ENCODE results near the gene LIN28A.

The LIN28A gene

GRCh38 chr1:26470878-26471497 lies 60.4 kb downstream of the LIN28A start:
- Histone ChIP-seq H3K14ac (ENCODE audit: low read length in 2 of 2) (no peak overlapping the region), H3K9ac (ENCODE audit: low read length) (peak overlapping the region; percentile 65), H2BK120ac (ENCODE audit: low read depth, low read length) (no peak overlapping the region), H2AFZ (ENCODE audit: low read depth, low read length) (no peak overlapping the region), H3K4ac (ENCODE audit: low read depth in 1 of 2, low read length in 2 of 2) (no peak overlapping the region), H3K27me3 (ENCODE audit: control insufficient read depth in 1 of 2, insufficient read depth in 1 of 2, low read length in 2 of 2) (no peaks in the 10 kb centered on the region), H3K27ac (ENCODE audit: low read length, poor library complexity, severe bottlenecking) (no peak overlapping the region), H4K8ac (ENCODE audit: low read length) (no peak overlapping the region), H3K4me2 (ENCODE audit: low read length, poor library complexity, severe bottlenecking) (peak overlapping the region; percentile 77), H3K9me3 (ENCODE audit: control insufficient read depth, low read length) (no peaks in the 10 kb centered on the region), H3K4me1 (ENCODE audit: control insufficient read depth, insufficient read depth, low read depth, low read length) (peaks cover 14% of the 10 kb centered on the region), H3K18ac (ENCODE audit: low read depth in 1 of 2, low read length in 2 of 2) (no peak overlapping the region), H2BK12ac (ENCODE audit: low read length in 2 of 2) (no peak overlapping the region), H2BK15ac (ENCODE audit: low read depth, poor library complexity, severe bottlenecking) (peak overlapping the region; percentile 33), H2BK5ac (ENCODE audit: low read depth, low read length, poor library complexity, severe bottlenecking) (no peak overlapping the region), H3K36me3 (ENCODE audit: control insufficient read depth in 1 of 2, insufficient read depth in 2 of 2, low read depth in 1 of 2, low read length in 2 of 2) (peaks cover 26 to 54% of the 10 kb centered on the region in 2 experiments), H3K79me1 (replicated peaks; ENCODE audit: low read length, poor library complexity, severe bottlenecking) (peaks cover 12% of the 10 kb centered on the region), H3K4me3 (ENCODE audit: insufficient read depth in 1 of 2, low read depth in 1 of 2, low read length in 2 of 2) (peak overlapping the region in 1 of 2 experiments; percentile 82), H3K23ac (ENCODE audit: low read length in 2 of 2) (peak overlapping the region in 1 of 2 experiments; percentile 49), H4K91ac (ENCODE audit: low read length) (no peak overlapping the region), H2AK5ac (ENCODE audit: low read length, severe bottlenecking) (no peak overlapping the region)
- no peak for DNase-seq
- 60% methylated on average over 14 of the region's 14 CpGs for WGBS

- Histone ChIP-seq H3K36me3 (ENCODE audit: control insufficient read depth in 1 of 2, insufficient read depth in 2 of 2, low read depth in 1 of 2, low read length in 2 of 2) (peaks cover 22 to 54% of the 10 kb centered on the region in 2 experiments), H2BK5ac (ENCODE audit: low read depth, low read length, poor library complexity, severe bottlenecking) (no peak overlapping the region), H2BK15ac (ENCODE audit: low read depth, poor library complexity, severe bottlenecking) (no peak overlapping the region), H3K4me2 (ENCODE audit: low read length, poor library complexity, severe bottlenecking) (peak overlapping the region; percentile 77), H3K23ac (ENCODE audit: low read length in 2 of 2) (peak overlapping the region in 1 of 2 experiments; percentile 23), H3K27me3 (ENCODE audit: control insufficient read depth in 1 of 2, insufficient read depth in 1 of 2, low read length in 2 of 2) (no peaks in the 10 kb centered on the region), H3K14ac (ENCODE audit: low read length in 2 of 2) (peak overlapping the region in 1 of 2 experiments; percentile 78), H3K9ac (ENCODE audit: low read length) (peak overlapping the region; percentile 65), H4K8ac (ENCODE audit: low read length) (no peak overlapping the region), H2AFZ (ENCODE audit: low read depth, low read length) (no peak overlapping the region), H2AK5ac (ENCODE audit: low read length, severe bottlenecking) (no peak overlapping the region), H3K79me1 (replicated peaks; ENCODE audit: low read length, poor library complexity, severe bottlenecking) (peaks cover 9% of the 10 kb centered on the region), H2BK12ac (ENCODE audit: low read length in 2 of 2) (peak overlapping the region in 1 of 2 experiments; percentile 24), H3K18ac (ENCODE audit: low read depth in 1 of 2, low read length in 2 of 2) (peak overlapping the region; percentile 8 to 46), H3K4me1 (ENCODE audit: control insufficient read depth, insufficient read depth, low read depth, low read length) (peaks cover 14% of the 10 kb centered on the region), H3K4ac (ENCODE audit: low read depth in 1 of 2, low read length in 2 of 2) (peak overlapping the region in 1 of 2 experiments; percentile 47), H2BK120ac (ENCODE audit: low read depth, low read length) (no peak overlapping the region), H3K4me3 (ENCODE audit: insufficient read depth in 1 of 2, low read depth in 1 of 2, low read length in 2 of 2) (peak overlapping the region; percentile 51 to 82), H3K27ac (ENCODE audit: low read length, poor library complexity, severe bottlenecking) (peak overlapping the region; percentile 13), H4K91ac (ENCODE audit: low read length) (no peak overlapping the region), H3K9me3 (ENCODE audit: control insufficient read depth, low read length) (no peaks in the 10 kb centered on the region)
- peak; percentile 91 for DNase-seq
- 3% methylated on average over 37 of the region's 52 CpGs for WGBS
Observed at GRCh38 chr1:26471498-26472319, 61.1 kb downstream of the LIN28A start.

- peak within 1 kb of the TSS; percentile 78 to 100 for H3K14ac ChIP-seq (ENCODE audit: low read length in 2 of 2)
- no peaks in the 10 kb centered on the region for H3K27me3 ChIP-seq (ENCODE audit: control insufficient read depth in 1 of 2, insufficient read depth in 1 of 2, low read length in 2 of 2)
- peak within 1 kb of the TSS; percentile 99 to 100 for H3K4ac ChIP-seq (ENCODE audit: low read depth in 1 of 2, low read length in 2 of 2)
- H3K36me3 ChIP-seq (ENCODE audit: control insufficient read depth in 1 of 2, insufficient read depth in 2 of 2, low read depth in 1 of 2, low read length in 2 of 2): peaks cover 17 to 54% of the 10 kb centered on the region in 2 experiments
- peak within 1 kb of the TSS; percentile 100 for H4K91ac ChIP-seq (ENCODE audit: low read length)
- H3K18ac ChIP-seq (ENCODE audit: low read depth in 1 of 2, low read length in 2 of 2): peak within 1 kb of the TSS; percentile 99 to 100
- H3K4me3 ChIP-seq (ENCODE audit: insufficient read depth in 1 of 2, low read depth in 1 of 2, low read length in 2 of 2): peak within 1 kb of the TSS; percentile 88 to 99
- H2BK15ac ChIP-seq (ENCODE audit: low read depth, poor library complexity, severe bottlenecking): peak within 1 kb of the TSS; percentile 98
- peak within 1 kb of the TSS; percentile 69 for H3K27ac ChIP-seq (ENCODE audit: low read length, poor library complexity, severe bottlenecking)
- H2BK5ac ChIP-seq (ENCODE audit: low read depth, low read length, poor library complexity, severe bottlenecking): peak within 1 kb of the TSS; percentile 76
- peak within 1 kb of the TSS; percentile 98 for H4K8ac ChIP-seq (ENCODE audit: low read length)
- peak within 1 kb of the TSS; percentile 87 for H2BK120ac ChIP-seq (ENCODE audit: low read depth, low read length)
- no peaks in the 10 kb centered on the region for H3K9me3 ChIP-seq (ENCODE audit: control insufficient read depth, low read length)
- no peak within 1 kb of the TSS for H2AK5ac ChIP-seq (ENCODE audit: low read length, severe bottlenecking)
- peak within 1 kb of the TSS; percentile 77 for H3K4me2 ChIP-seq (ENCODE audit: low read length, poor library complexity, severe bottlenecking)
- H3K9ac ChIP-seq (ENCODE audit: low read length): peak within 1 kb of the TSS; percentile 93
- peaks cover 14% of the 10 kb centered on the region for H3K4me1 ChIP-seq (ENCODE audit: control insufficient read depth, insufficient read depth, low read depth, low read length)
- peak within 1 kb of the TSS; percentile 87 for H2AFZ ChIP-seq (ENCODE audit: low read depth, low read length)
- H3K79me1 ChIP-seq (replicated peaks; ENCODE audit: low read length, poor library complexity, severe bottlenecking): peaks cover 9% of the 10 kb centered on the region
- H2BK12ac ChIP-seq (ENCODE audit: low read length in 2 of 2): peak within 1 kb of the TSS in 1 of 2 experiments; percentile 49
- under 1% methylated on average over 42 of the region's 69 CpGs for WGBS
- DNase-seq: peak; percentile 86
- H3K23ac ChIP-seq (ENCODE audit: low read length in 2 of 2): peak within 1 kb of the TSS in 1 of 2 experiments; percentile 97
Observed at GRCh38 chr1:26472320-26472900, 61.8 kb downstream of the LIN28A start, which contains the start of gene HMGN2. Gene HMGN2, plus strand, starts transcription at chr1:26472440. Its CDS starts 173 bp downstream, at chr1:26472613.
